GM18517 (cell line): Measurements from ENCODE around the gene PPIA.

Experiments used
- ATAC-seq: cut with Tn5 transposase; IDR thresholded peaks from one replicate; pipeline ENCODE4 v1.9.1; 2021; ENCODE audit warnings: mild to moderate bottlenecking, moderate library complexity; ENCODE audit not compliant: unreplicated experiment

The PPIA gene

GRCh38 chr7:44796504-44797328 lies at the start of gene PPIA:
Gene PPIA (plus strand): TSS chr7:44796681. CDS start chr7:44796725, 44 bp downstream.
- peak; percentile 83 for ATAC-seq

DNA sequence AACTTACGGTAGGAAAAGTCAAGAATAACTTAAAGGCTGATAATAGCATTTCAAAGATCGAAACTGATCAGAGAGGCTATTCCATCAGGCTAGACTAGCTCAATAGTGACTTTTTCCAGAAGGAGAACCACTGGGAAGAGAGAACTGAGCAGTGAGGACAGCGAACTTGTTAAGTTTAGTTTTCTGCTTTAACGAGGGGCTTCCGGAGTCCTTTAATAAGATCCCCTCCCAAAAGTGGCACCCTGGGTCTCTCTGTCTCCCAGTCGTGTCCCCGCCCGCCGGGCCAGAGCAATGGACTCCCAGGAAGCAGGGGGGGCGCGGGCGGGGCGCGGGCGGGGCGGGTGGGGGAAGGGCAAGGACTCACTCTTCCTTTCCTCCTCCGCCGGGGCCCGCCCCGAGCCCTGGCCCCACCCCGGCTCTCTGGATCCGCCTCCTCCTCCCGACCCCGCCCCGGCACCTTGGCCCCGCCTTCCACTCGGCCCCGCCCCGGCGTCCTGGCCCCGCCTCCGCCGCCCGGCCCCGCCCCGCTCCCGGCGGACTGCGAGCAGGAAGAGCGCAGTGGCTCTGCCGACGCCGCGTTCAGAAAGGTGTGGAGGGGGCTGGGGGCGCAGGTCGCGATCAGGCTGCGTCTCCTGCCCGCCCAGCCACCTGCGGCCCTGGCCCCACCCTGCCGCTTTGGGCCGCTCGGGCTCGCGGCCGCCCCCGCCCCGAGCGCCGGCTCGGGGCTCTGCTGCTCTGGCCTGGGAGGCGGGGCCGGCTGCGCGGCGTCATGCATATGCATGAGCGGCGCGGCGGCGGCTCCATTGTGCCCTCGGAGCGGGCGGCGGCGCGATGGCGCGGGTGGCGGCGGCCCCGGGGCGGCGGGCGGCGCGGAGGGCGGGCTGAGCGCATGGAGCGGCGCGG lies 48.2 kb upstream of the PPIA start, which contains the start of gene ZMIZ2:
TSS of gene ZMIZ2 (plus strand) at position 803 of the 903 bp plus-strand sequence. CDS start 7,403 bp downstream, outside the sequence.
- peak; percentile 58 for ATAC-seq

- ATAC-seq: peak; percentile 9
Observed at GRCh38 chr7:44748948-44749731, 47.3 kb upstream of the PPIA start.

DNA sequence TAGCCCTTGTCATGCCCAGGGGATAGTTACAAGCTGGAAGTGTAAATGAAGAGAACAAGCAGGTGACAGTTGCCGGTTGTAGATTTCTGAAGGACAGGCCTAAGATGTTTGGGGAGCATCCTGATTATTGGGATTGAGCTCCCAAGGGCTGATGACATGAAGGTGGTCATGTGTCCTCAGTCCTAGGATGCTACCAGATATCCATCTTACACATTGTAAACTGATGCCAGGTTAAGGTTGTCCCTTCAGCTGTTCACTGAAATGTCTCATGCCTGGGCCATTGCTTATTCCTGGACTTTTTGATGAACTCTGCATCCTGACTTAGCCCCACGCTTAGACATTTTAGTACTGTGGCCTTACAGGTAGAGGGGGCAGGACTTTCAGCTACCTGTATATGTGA lies 46.5 kb upstream of the PPIA start:
- ATAC-seq: no peak

DNA sequence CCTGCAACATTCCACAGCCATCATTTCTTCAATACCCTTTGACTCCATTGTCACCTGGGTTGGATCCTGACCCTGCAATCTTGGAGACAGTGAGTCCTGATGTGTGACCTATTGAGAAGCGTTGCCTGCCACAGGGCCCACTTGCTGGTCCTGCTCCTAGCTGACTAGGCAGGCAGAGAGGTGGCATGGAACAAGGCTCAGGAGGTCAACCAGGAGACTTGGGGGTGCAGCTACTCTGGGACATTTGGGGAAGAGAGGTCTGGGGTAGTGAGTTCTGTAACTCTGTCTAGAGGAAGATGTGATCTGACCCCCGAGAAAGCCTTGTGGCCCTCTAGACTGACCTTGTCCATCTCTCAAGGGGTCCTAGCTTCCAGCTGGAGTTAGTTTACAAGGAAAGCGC lies 46.1 kb upstream of the PPIA start:
- ATAC-seq: no peak

GRCh38 chr7:44750921-44751571 lies 45.4 kb upstream of the PPIA start:
- peak; percentile 68 for ATAC-seq

DNA sequence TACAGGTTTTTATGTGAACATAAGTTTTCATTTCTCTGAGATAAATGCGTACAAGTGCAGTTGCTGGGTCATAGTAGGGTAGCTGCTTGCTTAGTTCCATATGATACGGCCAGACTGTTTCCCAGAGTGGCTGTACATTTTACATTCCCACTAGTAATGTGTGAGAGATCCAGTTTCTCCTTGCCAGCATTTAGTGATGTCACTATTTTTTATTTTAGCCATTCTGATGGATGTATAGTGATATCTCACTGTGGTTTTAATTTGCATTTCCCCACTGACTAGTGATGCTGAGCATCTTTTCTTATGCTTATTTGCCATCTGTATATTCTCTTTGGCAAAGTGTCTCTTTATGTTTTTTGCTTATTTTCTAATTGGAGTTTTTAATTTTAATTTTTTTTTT lies 43.7 kb upstream of the PPIA start:
- no peak for ATAC-seq

DNA sequence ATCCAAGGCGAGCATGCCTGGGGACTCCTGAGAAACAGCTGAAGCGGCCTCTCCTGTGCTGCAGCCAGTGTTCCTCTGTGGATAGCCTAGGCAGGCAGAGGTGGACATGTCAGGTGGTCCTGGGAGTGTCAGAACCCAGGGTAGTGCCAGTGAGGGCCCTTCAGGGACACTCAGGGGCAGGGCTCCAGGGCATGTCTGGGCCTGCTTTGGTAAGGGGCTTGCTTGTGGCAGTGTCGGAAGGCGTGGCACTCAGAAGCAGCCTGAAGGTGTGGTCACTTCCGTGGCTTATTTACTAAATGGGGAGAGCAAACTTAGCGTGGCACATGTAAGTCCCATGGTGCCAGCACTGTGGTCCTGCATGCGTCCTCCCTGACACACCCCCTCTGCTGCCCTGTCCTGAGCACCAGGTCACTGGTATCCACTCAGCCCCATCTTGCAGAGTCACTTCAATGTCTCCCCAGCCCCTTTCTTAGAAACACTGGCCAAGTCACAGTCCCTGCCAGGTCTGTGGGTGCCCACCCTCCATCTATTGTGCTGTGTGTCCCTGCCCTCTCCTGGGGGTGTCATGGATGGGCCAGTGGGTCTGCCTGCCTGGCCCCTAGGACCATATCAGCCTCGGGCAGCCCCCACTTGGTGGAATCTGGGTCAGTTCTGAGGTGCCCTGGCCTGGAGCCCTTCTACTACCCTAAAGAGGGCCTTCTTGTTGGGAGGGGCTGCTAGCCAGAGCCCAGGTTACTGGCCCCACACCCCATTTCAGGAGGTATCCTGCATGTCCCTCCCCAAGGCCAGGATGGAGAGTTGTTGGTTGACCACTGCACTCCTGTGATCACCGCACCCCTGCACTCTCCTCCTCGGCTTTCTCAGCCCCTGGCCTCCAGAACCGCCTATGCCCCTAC lies 41.4 kb upstream of the PPIA start:
- no peak for ATAC-seq

- no peak for ATAC-seq
Observed at GRCh38 chr7:44755698-44756627, 40.5 kb upstream of the PPIA start.

GRCh38 chr7:44756904-44757303 lies 39.6 kb upstream of the PPIA start:
- ATAC-seq: no peak

DNA sequence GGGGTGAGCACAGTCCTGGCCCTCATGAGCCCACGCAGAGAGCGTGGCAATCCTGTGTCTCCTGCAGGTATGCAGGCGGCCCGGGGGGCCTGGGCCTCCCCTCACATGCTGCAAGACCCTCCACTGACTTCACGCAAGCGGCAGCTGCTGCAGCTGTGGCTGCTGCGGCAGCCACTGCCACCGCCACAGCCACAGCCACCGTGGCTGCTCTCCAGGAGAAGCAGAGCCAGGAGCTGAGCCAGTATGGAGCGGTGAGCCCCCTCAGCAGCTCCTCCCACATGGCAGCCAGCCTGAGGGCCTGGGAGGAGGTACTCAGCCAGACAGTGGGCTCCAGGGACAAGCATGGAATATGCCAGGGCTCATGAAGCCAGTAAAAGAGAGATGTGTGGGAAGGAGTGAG lies 39.2 kb upstream of the PPIA start:
- ATAC-seq: no peak

GRCh38 chr7:44757739-44758138 lies 38.7 kb upstream of the PPIA start:
- ATAC-seq: no peak

DNA sequence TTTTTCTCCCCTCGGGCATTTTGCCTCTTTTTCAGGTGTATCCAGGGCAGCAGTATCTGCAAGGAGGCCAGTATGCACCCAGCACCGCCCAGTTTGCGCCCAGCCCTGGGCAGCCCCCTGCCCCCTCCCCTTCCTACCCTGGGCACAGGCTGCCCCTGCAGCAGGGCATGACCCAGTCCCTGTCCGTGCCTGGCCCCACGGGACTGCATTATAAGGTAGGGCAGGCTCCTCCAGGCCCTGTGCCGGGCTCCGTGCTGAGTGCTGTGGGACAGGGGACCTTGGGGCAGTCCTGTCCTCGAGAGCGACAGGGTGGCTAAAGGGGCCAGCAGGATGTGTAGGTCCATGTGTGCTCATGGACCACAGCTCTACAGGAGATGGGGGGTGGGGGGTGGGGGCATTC lies 37.2 kb upstream of the PPIA start:
- ATAC-seq: no peak

- ATAC-seq: no peak
Observed at GRCh38 chr7:44760034-44760580, 36.4 kb upstream of the PPIA start.

DNA sequence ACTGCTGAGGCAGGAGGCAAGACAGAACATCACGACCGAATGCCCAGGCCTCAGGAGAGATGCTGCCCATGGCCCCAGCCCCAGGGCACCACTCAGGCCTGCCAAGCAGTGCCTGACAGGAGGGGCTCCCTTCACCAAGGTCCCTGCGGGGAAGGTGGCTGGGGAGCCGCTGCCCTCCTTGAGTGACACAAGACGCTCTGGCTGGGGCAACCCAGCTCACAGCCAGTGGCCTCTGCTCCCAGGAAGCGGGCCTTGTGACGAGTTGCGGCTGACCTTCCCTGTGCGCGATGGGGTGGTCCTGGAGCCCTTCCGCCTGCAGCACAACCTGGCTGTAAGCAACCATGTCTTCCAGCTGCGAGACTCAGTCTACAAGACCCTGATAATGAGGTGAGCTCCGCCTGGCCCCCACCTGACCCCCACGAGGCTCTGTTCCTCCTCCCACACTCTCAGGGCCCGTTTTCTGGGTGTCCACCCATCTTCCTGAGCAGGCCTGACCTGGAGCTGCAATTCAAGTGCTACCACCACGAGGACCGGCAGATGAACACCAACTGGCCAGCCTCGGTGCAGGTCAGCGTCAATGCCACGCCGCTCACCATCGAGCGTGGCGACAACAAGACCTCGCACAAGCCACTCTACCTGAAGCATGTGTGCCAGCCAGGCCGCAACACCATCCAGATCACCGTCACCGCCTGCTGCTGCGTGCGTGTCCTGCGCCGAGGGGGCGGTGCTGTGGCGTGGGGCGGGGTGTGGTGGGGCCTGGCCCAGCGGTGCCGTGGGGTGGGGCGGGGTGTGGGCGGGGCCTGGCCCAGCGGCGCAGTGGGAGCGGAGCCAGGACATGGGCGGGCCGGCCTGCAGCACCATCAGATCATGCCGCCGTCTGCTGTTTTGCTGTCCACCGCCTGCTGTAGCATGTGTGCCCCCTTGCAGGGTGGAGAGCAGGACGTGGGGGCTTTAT lies 35.0 kb upstream of the PPIA start:
- ATAC-seq: no peak

DNA sequence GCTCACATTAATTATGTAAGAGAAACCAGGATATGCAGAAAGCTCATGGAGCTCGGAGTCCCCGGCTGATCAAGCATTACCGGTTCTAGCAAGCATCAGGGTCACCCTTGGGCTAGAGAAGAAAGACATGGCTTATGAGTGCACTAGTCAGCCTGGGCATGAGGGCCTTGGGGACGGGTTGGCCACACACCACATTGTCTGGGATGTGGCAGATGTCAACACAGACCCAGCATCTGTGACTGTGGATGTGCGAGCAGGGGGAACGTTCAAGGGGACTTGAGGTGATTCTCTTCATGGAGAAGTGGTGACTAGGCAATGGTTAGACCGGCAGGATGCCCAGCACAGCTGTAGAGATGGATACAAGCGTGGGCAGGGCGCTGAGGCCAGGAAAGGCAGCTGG lies 34.2 kb upstream of the PPIA start:
- no peak for ATAC-seq
